ENCODE measurements around the gene RCOR3. TPM values are rescaled to one million over a fixed set of nuclear protein-coding genes. Genes with fewer than 3 reads are reported as not detected.

The RCOR3 gene
- total and polyA plus RNA-seq, 2 of the 8 experiments (the other 6 are each of a cell fraction or from before 2014, with no cell fraction given), result 21.4 to 36.3 TPM

GRCh38 chr1:211359876-211360275, 100.7 kb downstream of the RCOR3 start (continued):
- TF ChIP-seq CHD7 (IDR thresholded peaks at IDR 0.05; ENCODE audit: insufficient replicate concordance, low read length), result no peak
- TF ChIP-seq CBX8 (IDR thresholded peaks at IDR 0.05; ENCODE audit: borderline replicate concordance, low read depth, low read length), result no peak
- no peak for TF ChIP-seq GABPA (IDR thresholded peaks at IDR 0.05; ENCODE audit: borderline replicate concordance, insufficient read depth, low read length)
- TF ChIP-seq BACH1 (IDR thresholded peaks at IDR 0.05; ENCODE audit: low read length), result no peak
- TF ChIP-seq SP1 (IDR thresholded peaks at IDR 0.05; ENCODE audit: low read depth, low read length), result no peak
- no peak for TF ChIP-seq JUND (IDR thresholded peaks at IDR 0.05; ENCODE audit: low read length)
- TF ChIP-seq ATF2 (IDR thresholded peaks at IDR 0.05; ENCODE audit: low read length), result no peak
- no peak for TF ChIP-seq YY1 (IDR thresholded peaks at IDR 0.05; ENCODE audit: low read depth, low read length)
- no peak for TF ChIP-seq KDM1A (IDR thresholded peaks at IDR 0.05; ENCODE audit: borderline replicate concordance, low read length)
- TF ChIP-seq SUZ12 (IDR thresholded peaks at IDR 0.05; ENCODE audit: low read length), result no peak
- TF ChIP-seq BRCA1 (IDR thresholded peaks at IDR 0.05; ENCODE audit: low read depth, low read length), result no peak
